Activated CD4-positive, alpha-beta T cell treated with anti-CD3 and anti-CD28 coated beads, Interleukin-2, amount 50 U/mL, for 4 hours (primary cell): ENCODE measurements around the gene KIAA1217.

ENCODE experiments used
- DNase-seq, 2 experiments: peaks; one replicate each; pipeline ENCODE4 v3.0.0-alpha.2; 2020

KIAA1217 gene

DNA sequence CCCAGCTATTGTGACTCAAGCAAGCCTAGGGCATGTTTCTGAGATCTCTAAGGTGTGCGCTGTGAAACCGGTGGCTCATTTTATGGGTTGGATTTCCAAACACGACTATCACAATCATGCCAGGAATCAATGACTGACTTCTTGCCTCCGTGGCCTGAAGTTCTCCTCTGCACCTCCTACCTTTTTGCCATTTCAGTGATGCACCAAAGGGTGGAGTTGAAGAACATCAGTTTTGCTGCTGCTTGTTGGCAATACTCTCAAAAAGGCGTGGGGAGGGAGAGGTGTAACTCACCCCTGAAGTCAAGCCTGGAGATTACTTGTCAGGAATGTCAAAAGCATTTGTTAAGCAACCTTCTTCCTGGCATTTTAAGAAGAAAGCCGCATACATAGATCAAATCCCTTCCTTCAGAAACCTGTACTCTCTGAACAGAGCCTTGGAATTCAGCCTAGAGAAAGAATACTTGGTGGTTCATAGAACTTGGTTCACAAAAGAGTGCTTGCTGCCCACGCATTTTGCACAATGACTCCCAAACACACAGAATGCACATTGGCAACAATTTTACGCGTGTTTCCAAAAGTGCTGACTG is 41.0 kb downstream of the KIAA1217 start:
- DNase-seq = no peak

DNA sequence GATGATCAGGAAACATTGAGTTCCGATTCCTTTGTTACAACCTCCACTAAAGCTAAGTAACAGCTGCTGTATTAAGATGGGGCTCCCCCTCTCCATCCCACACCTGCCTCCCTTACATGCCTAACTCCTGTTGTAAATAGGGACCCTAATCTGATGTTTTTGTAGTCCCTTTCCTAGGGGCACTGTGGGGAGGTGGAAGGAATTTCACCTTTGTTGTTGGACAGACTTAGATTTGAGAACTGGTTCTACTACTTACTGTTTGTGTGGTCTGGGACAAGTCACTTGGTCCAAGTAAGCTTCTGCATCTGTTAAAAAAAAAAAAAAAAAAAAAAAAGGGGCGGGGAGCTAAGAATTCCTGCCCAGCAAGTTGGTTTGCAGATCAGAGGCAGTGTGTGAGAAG is 42.6 kb downstream of the KIAA1217 start:
- DNase-seq = no peak

DNA sequence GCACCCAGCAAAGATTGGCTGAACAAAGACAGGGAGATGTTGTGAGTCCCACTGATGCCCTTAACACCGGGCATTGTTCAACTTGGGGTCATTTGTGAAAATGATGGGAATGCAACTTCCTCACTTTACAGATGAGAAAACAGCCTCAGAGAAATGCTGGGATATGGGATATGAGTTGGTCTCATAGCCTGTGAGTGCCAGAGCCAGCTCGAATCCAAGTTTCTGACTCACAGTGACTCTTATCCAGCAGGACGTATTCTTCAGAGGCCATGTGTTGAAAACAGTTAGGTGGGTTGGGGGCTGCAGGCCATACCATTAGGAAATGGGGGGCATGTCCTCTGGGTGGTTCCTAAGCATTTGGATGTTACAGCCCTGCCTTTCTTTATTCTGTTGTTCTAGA is 45.2 kb downstream of the KIAA1217 start:
- DNase-seq = no peak

DNA sequence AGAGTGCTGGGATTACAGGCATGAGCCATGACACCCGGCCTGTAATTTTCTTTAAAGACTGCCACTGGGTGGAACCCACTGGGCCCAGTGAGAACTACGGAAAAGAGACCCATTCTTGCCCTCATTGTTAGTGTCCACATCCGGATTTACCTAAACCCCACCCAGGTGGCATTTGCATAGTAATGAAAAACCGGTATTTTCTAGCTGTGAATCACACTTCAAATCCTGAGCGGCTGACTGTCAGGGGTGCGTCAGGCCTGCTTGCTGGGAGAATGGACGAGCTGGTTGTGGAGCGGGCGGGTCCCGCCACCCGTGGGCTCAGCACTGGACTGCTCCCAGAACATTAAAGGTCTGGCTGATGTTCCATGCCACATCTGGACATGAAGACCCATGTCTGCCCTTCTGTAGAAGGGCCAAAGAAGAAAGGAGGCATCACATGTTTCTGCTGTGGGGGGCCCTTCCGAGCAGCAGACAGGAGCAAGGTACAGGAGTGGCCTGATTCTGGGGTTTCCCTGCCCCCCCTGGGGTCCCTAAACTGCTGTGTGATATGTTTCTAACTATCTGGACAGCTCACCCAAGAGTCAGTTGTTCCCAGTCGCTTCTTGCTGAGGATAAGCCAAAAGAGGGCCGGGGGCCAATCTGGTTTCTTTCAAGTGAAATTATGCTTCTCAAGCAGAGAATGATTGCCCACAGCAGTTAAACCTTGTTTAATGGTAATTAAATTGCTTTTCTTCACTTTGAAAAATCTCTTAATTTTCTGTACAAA is 46.4 kb downstream of the KIAA1217 start:
- no peak for DNase-seq

DNA sequence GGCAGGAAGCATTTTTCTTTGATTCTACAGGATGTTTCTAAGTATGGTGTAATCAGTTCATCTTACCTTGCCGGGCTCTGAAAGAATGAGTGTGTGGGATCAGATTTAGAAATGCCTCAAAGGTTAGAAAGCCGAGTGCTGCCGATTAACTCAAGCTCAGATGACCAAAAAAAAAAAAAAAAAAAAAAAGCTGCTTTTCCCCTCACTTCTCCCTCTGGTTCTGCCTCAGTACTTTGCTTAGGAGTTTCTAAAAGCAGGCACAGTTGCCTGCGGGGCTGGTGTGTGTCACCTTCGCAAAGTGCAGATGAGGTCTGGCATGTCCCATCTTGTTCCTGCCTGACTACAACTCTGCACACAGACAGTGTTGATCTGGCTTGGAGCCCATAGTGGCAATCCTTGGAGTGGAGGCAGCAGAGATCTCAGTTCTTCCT is 47.0 kb downstream of the KIAA1217 start:
- no peak for DNase-seq

DNA sequence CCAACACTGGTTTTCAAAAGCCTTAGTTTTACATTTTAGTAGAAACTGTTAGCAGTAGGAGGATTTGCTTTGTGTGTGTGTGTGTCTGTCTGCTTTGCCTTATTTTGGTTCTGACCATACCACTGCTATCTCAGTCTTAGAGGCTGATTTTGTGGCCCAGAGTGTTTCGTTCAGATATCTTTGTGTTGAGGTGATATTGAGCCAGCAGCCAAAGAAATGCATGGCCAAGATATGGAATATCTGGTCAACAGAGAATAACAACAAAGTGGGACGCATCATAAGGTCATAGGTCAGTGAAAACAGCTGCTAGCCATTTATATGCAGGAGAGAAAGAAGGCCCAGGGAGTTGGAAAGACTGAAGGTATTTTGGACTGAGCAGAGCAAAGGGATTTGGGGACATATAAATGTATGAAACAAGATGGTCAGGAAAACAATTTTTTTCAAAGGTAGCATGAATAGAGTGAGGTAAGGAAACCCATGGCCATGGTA is 47.7 kb downstream of the KIAA1217 start:
- no peak for DNase-seq

DNA sequence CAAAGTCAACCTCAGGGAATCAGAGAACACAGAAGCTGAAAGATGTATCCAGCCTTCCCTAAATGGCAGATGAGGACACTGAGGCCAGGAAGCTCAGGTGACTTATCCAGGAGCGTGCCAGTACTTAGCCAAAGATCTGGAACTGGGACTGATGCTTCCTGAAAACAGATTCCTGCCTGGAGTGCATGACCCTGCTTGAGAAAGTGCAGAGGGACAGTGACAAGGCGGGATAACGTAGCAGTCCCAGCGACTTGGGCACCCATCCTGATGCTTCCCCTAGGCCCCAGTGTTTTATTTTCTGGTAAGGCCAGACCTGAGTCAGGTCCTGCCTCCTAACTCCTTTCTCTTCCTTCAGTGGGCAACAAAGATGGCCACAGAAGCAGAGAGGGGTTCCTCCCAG is 48.6 kb downstream of the KIAA1217 start:
- no peak for DNase-seq

DNA sequence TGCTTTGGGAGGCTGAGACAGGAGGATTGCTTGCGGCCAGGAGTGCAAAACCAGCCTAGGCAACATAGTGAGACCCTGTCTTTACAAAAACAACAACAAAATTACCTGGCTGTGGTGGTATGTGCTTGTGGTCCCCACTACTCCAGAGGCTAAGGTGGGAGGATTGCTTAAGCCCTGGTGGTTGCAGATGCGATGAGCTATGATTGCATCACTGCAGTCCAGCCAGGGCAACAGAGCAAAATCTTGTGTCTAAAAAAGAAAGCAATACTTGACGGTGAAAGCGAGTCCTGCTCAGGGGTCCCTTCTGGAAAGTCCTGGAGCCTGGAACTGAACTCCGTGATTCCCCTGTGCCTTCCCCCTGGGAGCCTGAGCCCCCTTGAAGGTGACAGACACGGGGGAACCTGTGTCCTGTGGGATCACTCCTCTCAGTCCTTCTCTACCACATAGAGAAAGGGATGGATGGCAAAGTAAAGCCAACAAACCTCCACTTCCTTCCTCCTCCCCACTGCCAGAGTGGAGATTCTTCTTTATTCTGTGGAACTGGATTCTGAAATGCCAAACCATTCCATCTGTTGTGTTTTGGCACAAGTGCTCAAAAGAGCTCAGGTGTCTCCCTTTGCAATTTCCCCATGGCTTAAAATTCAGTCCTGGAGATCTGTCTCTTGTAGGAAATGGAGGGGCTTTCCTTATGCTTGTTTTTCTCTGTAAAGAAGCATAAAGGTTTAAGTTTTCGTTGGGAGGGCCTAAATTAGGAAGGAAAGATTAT is 50.6 kb downstream of the KIAA1217 start:
- DNase-seq = no peak

DNA sequence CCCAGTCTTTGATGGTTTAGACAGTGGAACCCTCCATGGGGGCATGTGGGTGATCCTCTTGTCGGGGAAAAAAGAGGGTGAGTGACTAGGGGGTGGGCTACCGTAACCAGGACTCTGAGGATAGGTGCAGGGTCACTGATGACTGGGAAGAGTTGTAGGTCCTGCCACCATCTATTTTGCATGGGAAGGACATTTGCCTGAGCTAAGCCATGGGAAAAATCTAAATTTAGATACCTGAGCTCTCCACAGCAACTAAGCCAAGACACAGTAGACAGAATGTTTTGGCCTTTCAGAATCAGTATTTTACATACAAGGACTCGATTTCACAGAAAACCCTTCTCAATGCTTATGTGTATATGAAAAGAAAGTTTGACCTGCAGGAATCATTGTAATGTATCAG is 52.7 kb downstream of the KIAA1217 start:
- DNase-seq = no peak

DNA sequence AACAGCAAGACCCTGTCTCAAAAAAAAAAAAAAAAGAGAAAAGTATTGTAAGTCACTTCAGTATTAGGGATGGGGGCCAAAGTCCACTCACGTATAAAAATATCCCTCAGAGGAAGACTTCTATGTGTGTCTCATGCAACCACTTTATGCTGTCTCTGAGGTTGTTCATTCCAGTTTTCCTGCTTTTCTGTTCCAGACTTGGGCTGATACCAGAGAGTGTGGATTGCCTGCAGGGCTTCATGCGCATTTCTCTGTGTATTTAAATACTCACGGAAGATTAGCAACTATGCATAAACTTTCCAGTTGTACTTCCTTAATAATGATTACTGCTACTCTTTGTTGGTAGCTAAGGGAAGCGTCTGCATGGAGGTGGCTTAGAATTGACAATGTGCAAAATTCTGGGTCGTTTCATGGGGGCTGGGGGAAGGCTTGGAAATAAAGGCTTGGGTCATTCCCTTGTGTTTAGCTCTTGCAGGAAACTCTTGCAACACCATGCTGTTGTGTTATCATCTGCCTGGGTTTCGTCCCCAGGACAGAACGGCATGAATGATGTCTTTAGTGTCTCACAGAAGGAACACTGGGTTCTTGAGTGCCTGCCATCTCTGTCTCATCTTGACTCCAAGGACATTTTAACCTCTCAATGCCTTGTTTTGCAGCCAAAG is 54.1 kb downstream of the KIAA1217 start:
- no peak for DNase-seq

DNA sequence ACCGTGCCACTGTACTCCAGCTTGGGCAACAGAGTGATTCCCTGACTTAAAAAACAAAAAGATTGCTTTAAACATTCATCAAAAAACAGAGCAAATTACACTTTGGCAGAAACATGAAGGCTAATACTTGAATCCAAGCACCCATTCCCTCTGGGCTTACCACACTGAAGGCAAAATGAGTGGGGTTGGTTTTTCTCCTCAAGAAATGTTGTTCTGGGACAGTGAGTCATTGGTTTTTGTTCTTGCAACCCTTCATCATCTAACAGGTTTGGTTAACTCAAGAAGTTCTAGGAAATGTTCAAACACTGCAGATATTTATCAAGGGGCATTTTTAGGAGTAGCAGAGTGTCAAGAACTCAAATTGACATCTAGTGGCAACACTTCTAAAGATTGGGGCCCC is 60.5 kb downstream of the KIAA1217 start:
- DNase-seq = no peak

DNA sequence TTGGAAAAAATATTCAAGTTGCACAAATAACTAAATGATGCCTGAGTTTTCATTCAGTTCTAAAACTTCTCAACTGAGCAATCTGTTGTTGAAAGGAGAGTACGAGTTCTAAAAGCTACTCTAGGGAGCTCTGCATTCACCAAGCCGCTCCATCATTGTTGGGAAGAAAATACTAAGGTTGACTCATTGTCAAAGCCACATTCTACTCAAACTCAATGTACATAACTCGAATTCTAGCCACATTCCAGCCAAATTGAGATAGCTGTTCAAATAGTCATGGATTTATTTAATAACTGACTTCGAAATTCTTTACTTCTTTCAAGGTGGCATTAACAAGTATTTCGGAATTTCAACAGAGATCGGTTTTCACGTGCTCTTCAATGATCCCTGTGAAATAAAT is 63.4 kb downstream of the KIAA1217 start:
- no peak for DNase-seq

DNA sequence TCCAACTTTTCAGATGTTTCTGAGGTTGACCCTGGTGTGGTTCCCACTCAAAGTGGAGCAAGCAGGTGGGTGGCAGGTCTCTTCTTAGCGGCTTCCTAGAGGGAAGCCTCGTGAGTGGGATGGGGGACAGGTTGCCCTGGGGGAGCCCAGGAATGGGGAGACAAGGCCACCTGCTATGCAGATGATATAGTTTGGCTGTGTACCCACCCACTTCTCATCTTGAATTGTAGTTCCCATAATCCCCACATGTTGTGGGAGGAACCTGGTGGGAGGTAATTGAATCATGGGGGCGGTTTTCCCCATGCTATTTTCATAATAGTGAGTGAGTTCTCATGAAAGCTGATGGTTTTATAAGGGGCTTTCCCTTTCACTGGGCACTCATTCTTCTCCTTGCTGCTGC is 68.3 kb downstream of the KIAA1217 start:
- no peak for DNase-seq

DNA sequence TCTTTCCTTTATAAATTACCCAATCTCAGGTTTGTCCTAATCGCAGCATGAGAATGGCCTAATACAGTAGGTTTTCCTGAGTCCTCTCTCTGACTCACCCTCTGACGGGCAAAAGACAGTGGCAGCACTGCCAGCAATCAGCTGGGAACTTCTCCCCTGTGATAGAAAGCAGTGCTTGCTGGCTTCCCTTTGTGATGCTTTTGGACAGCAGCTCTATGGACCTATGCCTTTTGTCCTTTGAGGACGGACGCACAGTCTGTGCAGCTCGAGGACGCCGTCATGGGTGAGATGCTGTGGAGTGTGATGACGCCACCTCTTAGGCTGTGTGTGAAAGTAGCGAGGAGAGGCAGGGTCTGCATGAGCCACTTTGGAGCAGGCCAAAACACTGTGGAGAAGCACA is 68.8 kb downstream of the KIAA1217 start:
- DNase-seq = no peak

DNA sequence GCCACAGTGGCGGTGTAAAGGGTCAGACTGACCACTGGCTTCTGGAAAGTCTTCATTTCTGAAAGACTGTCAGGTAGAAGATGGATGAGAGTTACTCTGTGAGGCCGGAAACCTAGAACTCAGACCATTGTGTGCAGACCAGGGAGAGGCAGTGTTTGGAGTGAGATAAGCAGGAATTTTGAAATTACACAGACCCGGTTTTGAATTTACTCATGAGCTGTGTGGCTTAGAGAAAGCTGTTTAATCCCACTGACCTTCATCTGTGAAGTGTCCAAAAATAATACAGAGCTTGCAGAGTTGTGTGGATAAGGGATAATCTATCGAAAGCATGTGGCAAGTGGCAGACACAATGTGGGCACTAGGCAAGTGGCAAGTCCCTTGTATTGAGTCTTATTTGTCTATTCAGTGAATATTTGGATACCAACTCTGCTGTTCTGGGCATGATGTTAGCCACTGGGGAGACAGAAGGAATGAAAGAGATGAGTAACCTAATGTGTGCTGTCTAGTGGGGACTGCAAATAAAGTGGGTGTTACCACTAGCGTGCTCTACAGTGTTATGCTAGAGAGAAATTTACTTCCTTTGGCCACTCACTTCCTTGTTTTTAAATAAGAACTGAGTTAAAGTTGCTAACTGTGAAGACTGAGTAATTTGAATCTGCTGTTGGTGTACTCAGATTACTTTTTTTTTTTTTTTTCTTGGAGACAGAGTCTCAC is 69.4 kb downstream of the KIAA1217 start:
- DNase-seq = no peak

DNA sequence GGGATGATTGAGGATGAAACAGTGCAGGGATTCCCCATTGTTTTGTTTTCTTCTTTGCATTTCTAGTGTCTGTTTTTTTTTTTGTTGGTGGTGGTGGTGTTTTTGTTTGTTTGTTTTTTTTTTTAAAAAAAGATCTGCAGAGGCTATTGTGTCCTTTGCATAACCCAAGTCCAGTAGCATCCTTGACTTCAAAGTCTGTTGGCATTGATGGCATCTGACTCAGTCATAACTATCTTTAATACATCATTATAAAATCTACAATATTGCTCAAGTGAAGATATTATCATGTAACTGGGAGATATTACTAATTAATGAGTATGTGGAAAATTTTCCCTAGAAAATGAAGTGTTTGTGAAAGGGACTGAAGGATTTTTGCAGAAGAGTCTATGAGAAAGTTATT is 70.2 kb downstream of the KIAA1217 start:
- DNase-seq = no peak

DNA sequence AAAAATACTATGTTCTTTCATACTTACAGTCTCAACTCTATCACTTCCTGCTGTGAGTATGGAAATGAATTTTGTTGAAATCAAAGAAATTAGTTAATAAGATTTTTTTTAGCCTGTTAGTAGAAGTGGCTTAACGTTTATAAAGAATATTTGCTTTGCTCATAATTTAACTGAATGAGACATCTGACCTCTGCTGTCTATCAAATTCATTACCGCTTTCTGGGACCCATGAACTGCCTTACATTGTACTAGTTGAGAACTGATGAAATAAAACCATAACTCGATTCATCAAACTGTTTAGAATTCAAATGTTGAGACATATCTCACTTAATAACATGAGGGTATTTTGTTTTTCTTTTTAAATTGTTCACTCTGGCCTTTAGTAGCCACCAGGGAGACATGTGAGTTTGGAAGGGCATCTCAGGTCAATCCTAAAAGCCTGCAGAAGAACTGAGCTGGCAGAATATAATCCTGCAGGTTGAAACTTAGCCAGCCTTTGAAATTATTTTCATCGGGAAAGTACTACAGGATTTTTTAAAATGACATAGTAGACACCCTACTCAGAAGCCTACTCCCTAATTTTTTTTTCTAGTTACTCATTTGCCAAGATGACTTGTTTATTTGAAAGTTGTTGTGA is 78.7 kb downstream of the KIAA1217 start:
- no peak for DNase-seq

DNA sequence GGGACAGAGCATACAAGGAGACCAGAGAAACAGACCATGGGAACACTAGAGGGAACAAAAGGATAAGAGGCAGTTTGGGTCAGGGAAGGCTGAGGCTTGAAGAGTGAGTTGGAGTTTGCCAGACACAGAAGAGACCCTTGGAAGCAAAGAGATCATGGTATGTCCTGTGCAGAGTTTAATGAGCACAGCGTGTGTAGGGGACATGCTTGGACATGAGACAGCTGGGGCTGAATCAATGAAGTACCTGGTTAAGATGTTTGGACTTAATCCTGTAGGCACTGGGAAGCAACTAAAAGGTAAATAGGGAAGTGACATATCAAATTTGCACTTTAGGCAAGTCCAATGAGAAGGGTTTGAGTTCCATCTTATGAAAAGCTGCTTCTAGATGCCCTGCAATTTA is 79.6 kb downstream of the KIAA1217 start:
- DNase-seq = no peak

DNA sequence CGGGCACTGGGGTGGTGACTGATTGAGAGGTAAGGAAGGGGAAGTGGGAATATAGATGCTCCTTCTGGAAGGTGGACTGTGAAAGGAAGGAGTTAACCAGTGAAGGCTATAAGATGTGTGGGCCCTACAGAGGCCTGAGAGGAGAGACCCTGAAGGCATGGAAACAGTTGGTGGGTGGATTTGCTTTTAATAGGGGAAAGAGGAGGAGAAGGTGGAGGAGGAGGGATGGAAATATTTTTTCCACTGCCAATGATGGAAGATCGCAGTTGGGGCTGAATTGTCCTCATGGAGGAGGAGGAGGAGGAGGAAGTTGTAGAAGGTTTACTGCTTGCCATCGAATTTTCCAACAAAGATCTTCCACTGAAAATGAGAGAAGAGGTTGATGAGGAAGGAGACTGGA is 80.3 kb downstream of the KIAA1217 start:
- no peak for DNase-seq

DNA sequence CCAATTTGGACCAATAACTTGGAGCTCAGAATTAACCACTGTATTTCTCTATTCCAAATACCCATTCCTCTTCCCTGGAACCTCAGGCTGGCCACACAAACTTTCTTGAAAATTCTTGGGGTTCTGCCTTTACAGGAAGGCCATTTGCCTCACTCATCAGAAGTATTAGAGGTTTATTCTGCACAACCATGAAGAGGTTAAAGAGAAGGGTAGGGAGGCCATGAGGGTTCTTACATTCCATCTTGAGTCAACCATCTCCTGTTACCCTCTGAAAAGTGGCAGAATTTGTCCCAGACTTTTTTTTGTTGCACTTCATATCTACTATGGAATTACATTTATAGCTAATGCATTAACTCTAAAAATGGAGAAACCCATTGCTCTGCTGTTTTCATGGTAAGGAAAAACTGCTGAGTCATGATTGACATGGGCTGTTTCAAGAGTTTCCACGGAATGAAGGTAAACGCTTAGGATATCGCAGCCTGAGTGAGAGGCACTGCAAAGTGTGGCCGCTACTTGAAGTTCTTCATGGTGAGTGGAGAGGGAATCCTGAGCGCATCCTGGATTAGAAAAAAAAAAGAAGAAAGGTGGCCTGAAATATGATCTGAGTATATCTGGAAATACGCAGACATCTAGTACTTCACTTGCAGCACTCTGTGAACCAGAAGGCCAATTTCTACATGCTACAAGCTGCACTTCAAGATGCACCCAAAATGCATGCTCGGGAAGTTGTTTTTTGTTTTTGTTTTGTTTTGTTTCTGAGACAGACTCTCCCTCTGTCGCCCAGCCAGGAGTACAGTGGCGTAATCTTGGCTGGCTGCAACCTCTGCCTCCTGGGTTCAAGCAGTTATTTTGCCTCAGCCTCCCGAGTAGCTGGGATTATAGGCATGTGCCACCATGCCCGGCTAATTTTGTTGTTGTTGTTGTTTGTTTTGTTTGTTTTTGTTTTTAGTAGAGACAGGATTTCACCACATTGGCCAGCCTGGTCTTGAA is 83.7 kb downstream of the KIAA1217 start:
- no peak for DNase-seq
